ENCODE data around the gene BICC1. TPM values are rescaled to one million over a fixed set of nuclear protein-coding genes. Genes with fewer than 3 reads are reported as not detected.

Gene BICC1
- total RNA-seq, 1 experiment from 2014 or later: not detected

- ATAC-seq (no peak), DNase-seq (ENCODE audit: low read depth, low spot score) (no peak)
- Histone ChIP-seq H3K36me3 (ENCODE audit: control insufficient read depth in 1 of 2, insufficient read depth in 2 of 2, low read length in 2 of 2) (no peaks in the 10 kb centered on the region), H3K4me1 (ENCODE audit: control insufficient read depth in 1 of 2, insufficient read depth in 2 of 2, low read length in 2 of 2) (no peaks in the 10 kb centered on the region), H3K27me3 (ENCODE audit: insufficient read depth, low read length) (peaks cover 18% of the 10 kb centered on the region; the same call in 1 of the 2 replicates), H4K20me1 (ENCODE audit: insufficient read depth) (no peaks in the 10 kb centered on the region), H3K4me3 (replicated peaks in 1 of 2; ENCODE audit: low read depth in 1 of 2, low read length in 2 of 2) (no peak overlapping the region), H3K9me2 (ENCODE audit: insufficient read depth) (no peaks in the 10 kb centered on the region), H3K9ac (ENCODE audit: low read length) (no peak overlapping the region), H2AFZ (ENCODE audit: low read depth, low read length, poor library complexity, severe bottlenecking) (no peak overlapping the region), H3K9me3 (ENCODE audit: control insufficient read depth in 1 of 2, insufficient read depth in 1 of 2, low read depth in 1 of 2, low read length in 2 of 2) (no peaks in the 10 kb centered on the region), H3K79me2 (ENCODE audit: insufficient read depth, low read length) (no peaks in the 10 kb centered on the region), H3K27ac (ENCODE audit: low read depth, low read length) (no peak overlapping the region), H3K4me2 (ENCODE audit: low read length) (no peak overlapping the region)
- TF ChIP-seq RAD21 (IDR thresholded peaks at IDR 0.05; ENCODE audit: low read depth) (no peak), EGR1 (IDR thresholded peaks at IDR 0.05; ENCODE audit: low read depth) (no peak), FOSL1 (IDR thresholded peaks at IDR 0.05; ENCODE audit: low read depth) (no peak), ELF1 (IDR thresholded peaks at IDR 0.05; ENCODE audit: borderline replicate concordance, low read depth) (no peak), REST (IDR thresholded peaks at IDR 0.05; ENCODE audit: low read depth) (no peak), ZBTB33 (IDR thresholded peaks at IDR 0.05; ENCODE audit: extremely low read depth, insufficient replicate concordance, low read length) (no peak), SP1 (IDR thresholded peaks at IDR 0.05; ENCODE audit: low read depth) (no peak), POLR2AphosphoS5 (IDR thresholded peaks at IDR 0.05; ENCODE audit: low read depth, low read length) (no peak)
- no TSS peak for BruUV-seq (replicated peaks)
- intact Hi-C loops (cut with micrococcal nuclease): loop anchor here (5.0 kb wide), 1 partner anchor 50 kb away; no protein-coding TSS in a partner anchor
- CTCF ChIA-PET: no interaction called here
- POLR2A ChIA-PET: no interaction called here
- RAD21 ChIA-PET (ENCODE audit: low non-redundant PET in 1 of 2, low total read pairs in 2 of 2, uncharacterized antibody in 2 of 2, unreplicated experiment in 2 of 2): no interaction called here
These were observed 69.4 kb downstream of the BICC1 start for GRCh38 chr10:58582045-58582444.
